HG03103 (cell line): ENCODE measurements around the gene TAF6.

ENCODE experiments used
- ATAC-seq: cut with Tn5 transposase; IDR thresholded peaks from one replicate; pipeline ENCODE4 v1.9.1; 2021; ENCODE audit warnings: low read depth; ENCODE audit not compliant: unreplicated experiment

The TAF6 gene

DNA sequence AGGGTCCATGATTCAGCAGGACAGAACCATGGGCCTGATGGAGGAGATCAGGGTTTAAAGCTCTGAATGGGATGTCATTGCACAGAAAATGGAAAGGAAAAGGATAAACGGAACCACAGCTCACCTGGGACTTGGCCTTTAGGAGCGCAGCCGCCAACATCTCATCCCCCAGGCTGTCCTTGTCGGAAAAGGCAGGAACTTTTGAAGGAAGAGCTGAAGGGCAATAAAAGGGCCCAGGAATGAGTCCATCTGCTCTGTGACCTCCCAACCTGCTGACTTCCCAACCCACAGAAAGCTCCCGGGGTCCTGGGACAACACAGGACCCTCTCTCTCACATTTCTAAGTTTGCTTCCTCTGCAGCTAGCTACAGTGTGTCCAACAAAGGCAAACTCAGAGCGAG lies 43.7 kb downstream of the TAF6 start:
- ATAC-seq = no peak

DNA sequence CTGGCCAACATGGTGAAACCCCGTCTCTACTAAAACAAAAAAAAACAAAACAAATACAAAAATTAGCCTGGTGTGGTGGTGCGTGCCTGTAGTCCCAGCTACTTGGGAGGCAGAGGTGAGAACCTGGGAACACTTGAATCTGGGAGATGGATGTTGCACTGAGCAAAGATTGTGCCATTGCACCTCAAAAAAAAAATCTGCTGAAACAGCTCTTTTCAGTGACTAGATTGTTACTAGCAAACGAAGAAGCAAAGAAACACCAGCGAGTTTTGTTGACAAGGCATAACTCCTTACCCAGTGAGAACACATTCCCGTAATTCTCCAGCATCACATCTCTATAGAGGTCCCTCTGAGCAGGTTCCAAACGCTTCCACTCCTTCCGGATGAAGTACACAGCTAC lies 44.3 kb downstream of the TAF6 start:
- no peak for ATAC-seq

DNA sequence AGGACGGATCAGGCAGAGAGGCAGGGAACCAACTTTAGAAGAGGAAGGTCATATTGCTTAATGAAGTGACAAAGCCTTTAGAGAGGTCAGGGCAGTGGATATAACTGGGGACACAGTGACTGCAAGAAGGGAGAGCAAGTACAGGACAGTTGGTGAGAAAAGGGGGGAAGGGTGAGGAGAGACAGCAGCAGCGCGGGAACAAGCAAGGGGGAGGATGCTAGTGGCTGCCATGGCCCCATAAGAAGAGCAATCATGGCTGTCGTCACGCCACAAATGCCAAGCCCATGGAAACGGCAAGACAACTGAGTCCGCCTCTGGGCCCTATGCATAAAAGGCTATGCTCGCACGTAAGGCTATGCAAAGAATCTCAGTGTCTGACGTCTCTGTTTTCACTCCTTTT lies 46.7 kb downstream of the TAF6 start:
- no peak for ATAC-seq

DNA sequence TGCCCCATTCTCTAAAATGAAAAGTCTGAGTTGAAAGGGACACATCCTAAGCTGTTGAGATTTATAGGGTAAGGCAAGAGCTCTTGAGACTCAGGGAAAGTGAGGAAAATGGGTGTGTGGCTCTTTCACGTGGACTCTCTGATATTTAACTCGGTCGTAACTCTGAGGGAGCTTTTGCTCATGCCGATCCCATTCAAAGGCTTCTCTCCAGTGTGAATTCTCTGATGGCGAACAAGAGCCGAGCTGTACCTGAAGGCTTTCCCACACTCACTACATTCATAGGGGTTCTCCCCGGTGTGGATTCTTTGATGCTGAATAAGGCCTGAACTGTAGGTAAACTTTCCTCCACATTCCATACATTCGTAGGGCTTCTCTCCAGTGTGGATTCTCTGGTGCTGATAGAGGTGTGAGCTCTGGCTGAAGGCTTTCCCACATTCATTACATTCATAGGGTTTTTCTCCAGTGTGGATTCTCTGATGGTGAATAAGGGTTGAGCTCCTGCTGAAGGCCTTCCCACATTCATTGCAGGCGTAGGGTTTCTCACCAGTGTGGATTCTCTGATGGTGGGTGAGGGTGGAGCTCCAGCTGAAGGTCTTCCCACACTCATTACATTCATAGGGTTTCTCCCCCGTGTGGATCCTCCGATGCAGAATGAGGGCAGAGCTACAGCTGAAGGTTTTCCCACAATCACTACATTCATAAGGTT lies 48.0 kb downstream of the TAF6 start:
- ATAC-seq = no peak

DNA sequence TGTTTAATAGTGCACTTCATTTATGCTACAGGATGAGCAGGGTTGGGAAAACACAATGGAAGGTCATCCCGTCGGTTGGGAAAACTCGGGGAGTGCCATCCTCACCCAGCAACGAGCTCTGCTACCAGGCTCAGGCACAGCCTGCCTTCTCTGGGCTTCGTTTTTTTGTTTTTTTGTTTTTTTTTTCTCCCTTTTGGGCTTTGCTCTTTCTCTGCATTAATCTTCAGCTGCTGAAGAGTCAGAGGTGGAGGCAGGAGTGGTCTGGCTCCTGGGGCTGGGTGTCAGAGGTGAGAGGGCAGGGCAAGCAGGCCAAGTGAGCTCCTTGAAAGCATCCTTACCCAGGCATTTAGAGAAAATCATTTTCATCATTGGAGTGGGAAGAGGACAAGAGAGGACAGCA lies 49.2 kb downstream of the TAF6 start:
- no peak for ATAC-seq

DNA sequence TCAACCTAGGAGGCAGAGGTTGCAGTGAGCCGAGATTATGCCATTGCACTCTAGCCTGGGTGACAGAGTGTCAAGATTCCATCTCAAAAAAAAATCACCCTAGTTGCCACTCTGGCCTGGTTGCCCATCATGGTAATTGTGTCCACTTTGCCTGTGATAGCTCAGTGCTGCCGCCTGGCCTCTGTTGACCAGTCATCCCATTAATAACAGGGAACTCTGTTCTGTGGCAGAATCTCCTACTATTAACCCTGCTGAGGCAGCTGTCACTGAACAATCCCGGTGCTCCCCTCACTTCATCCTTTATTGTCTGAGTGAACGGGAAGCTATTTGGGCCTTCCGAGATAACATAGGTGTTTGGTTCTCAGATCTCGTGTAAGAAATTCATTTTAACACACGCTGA lies 52.2 kb downstream of the TAF6 start:
- ATAC-seq = no peak

DNA sequence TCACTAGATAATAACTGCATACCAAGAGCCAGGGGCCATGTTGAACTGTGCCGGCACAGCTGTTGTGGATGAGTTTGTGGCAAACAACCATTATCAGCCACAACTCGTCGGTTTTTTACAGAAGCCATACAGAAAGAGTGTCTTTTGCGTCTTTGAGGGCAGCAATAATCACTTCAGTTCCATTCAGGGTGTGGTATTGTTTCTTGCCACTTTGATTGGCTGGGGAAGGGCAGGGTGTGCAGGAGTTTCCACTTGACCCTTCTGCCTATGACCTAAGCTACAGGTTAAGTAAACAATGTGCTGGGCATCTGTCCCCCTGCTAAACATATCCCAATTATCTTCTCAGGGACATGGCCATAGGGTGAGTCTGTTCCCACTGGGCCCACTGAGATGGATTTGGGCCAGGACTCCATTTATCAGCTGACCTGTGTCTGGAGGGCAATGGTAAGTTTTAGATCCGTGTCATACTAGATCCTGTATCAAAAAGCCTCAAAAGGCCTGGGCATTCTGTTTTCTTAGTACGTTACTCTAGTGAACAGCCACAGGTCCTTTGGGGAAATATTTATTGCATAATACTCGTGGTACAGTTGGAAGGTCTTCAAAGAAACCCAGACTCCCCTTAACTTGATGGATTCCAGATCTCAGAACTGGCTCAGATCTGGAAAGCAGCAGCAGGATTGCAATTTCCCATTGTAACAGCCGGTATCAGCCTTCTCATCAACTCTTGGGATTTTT lies 53.5 kb downstream of the TAF6 start:
- no peak for ATAC-seq

DNA sequence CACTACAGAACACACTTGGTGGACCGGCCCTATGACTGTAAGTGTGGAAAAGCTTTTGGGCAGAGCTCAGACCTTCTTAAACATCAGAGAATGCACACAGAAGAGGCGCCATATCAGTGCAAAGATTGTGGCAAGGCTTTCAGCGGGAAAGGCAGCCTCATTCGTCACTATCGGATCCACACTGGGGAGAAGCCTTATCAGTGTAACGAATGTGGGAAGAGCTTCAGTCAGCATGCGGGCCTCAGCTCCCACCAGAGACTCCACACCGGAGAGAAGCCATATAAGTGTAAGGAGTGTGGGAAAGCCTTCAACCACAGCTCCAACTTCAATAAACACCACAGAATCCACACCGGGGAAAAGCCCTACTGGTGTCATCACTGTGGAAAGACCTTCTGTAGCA lies 55.0 kb downstream of the TAF6 start:
- no peak for ATAC-seq

DNA sequence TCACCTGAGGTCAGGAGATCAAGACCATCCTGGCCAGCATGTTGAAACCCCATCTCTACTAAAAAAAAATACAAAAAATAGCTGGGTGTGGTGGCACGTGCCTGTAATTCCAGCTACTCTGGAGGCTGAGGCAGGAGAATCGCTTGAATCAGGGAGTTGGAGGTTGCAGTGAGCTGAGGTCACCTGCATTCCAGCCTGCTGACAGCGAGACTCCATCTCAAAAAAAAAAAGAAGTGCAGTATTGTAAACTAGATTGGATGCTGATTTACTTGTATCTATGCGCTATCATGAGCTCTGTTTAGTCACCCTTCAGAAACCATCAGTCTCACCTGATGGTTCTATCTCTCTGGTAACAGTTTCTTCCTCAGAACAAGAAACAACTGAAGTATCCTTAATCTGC lies 55.8 kb downstream of the TAF6 start:
- no peak for ATAC-seq

DNA sequence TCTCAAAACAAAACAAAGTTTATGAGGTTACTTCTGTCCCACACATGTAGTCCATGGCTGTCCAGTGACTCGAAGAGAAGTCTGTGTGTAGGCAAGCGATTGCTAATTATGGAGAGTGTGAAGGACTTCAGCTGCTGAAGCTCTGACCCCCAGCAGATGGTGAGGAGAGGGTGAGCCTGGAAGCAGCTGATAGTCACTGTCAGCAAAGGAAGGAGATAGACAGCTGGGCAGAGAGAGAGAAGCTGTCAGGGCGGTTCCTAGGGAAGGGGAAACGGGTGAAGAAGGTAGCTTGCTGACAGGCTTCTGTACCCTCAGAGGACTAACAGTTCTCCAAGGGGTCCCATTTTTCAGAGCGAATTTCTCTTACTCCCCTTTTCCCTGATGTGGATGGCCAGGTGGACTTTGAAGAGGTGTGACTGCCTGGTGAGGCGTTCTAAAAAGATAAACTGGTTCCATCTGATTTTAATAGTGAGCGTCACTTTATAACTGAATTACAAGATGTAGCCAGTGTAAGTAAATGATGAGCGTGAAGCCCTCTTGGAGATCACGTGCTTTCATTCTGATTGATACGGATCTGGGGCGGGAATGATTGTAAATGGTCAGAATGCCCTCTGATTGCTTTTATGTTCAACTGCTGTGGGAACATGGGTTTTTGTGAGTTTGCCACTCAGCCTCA lies 57.5 kb downstream of the TAF6 start:
- no peak for ATAC-seq

DNA sequence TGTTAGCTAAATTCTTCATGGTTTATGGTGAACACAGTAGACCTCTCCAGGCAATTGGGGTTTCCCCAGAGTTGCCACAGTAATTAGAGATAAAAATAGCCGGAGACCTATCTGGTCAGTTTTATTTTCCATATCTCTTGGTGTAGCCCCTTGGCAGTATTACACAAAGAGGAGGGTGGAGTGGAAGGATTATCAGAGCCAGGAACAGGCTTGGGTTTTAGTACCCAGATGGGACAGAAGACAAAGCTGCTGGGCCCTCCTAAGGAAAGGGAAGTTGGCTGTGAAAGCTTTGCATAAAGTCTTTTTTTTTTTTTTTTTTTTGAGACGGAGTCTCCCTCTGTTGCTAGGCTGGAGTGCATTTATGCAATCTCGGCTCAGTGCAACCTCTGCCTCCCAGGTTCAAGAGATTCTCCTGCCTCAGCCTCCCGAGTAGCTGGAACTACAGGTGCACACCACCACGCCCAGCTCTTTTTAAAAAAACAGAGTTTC lies 59.9 kb downstream of the TAF6 start:
- no peak for ATAC-seq
